Measurements from ENCODE around the gene C1QTNF5. TPM values are rescaled to one million over a fixed set of nuclear protein-coding genes. Genes with fewer than 3 reads are reported as not detected.

C1QTNF5 gene
- total RNA-seq, 1 donor from 2014 or later: not detected

DNA sequence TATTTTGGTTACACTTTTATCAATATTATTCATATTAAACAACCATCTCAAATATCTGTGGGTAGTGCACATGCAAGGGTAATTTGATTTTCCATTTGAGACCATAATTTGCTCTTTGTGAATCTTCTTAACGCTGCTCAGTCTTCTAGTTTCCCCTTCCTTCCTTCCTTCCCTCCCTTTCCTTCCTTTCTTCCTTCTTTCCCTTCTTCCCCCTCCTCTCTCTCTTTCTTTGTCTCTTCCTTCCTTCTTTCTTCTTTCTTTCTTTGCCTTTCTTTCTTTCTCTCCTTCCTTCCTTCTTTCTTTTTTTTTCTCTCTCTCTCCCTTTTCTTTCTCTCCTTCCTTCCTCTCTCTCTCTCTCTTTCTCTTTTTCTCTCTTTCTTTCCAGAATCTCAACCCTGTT lies 10.4 kb downstream of the C1QTNF5 start:
- no peak overlapping the region for H3K27ac Mint-ChIP-seq
- H3K9me3 Mint-ChIP-seq: no peaks in the 10 kb centered on the region
- H3K36me3 Mint-ChIP-seq (ENCODE audit: low read depth): peaks cover 2% of the 10 kb centered on the region
- H3K4me3 Mint-ChIP-seq: no peak overlapping the region
- DNase-seq: no peak
- peaks cover 17% of the 10 kb centered on the region for H3K27me3 Mint-ChIP-seq
- intact Hi-C loops (cut with micrococcal nuclease): no loop called here
- H3K4me1 Mint-ChIP-seq: peaks cover 13% of the 10 kb centered on the region

DNA sequence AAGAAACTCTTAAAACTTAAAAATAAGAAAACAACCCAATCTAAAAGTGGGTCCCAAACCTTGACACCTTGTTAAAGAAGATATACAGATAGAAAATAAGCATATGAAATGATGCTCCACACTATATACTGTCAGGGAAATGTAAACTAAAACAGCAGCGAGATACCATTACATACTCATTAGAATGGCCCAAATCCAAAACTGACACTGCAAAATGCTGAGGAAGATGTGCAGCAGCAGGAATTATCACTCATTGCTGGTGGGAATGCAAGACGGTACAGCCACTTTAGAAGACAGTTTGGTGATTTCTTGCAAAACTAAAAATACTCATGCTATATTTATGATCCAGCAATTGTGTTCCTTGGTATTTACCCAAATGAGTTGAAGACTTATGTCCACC lies 11.4 kb downstream of the C1QTNF5 start:
- Mint-ChIP-seq H3K9me3 (no peaks in the 10 kb centered on the region), H3K4me3 (no peak overlapping the region), H3K27me3 (peaks cover 17% of the 10 kb centered on the region), H3K36me3 (ENCODE audit: low read depth) (peaks cover under 1% of the 10 kb centered on the region), H3K4me1 (peaks cover 9% of the 10 kb centered on the region), H3K27ac (no peak overlapping the region)
- no peak for DNase-seq
- intact Hi-C loops (cut with micrococcal nuclease): no loop called here

DNA sequence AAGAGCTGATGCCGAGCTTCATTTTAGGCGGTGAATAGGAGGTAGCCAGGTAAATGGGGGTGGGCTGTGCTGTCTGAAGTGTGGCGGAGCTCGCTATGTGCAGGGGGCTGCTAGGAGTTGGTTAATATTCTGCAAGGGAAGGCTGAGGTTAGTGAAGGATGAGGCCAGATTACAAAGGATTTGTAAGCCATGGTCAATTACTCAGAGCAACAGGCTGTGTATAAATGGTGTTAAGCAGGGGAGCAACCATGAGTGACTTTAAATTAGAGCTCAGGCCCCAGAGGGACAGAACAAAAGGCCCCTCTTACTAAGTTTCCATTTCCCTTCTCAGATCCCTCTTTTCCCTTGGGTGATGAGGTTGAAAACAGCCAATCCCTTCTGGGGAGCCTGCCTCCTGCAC lies 16.5 kb downstream of the C1QTNF5 start:
- Mint-ChIP-seq H3K4me1 (peaks cover 16% of the 10 kb centered on the region), H3K9me3 (no peaks in the 10 kb centered on the region)

DNA sequence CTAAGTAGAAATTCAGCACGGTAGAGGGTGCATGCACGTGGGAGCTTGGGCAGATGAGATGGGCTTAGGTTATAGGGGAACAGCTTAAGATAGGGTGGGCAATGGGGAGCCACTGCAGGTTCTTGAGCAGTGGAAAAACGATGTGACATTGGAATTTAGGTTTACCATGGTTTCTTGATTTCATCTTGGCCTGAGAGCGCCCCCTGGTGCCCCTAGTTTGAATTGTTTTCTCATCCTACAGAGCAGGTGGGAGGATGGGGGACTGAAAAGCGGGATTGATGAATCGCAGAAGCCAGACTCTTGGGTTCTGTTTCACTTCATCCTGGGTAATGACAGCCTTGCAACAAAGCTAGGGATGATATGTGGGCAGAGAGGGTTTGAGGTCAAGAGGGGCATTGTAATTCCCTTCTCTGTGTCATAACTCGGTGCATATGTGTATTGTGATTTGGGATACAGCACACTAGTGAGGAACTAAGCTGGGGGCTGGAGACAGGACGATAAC lies 17.1 kb downstream of the C1QTNF5 start:
- intact Hi-C loops (cut with micrococcal nuclease): loop anchor here (1.0 to 5.0 kb wide), 6 partner anchors 11 to 256 kb away; partner anchors contain the start of genes ABCG4, CBL, DPAGT1 and NLRX1

More for the DNA sequence above, 16.5 kb downstream of the C1QTNF5 start:
- no peak for DNase-seq
- intact Hi-C loops (cut with micrococcal nuclease): loop anchor here (5.0 kb wide), 4 partner anchors 117 to 257 kb away; partner anchors contain the start of genes ABCG4, CBL, DPAGT1 and VPS11
- peaks cover 8% of the 10 kb centered on the region for H3K27me3 Mint-ChIP-seq
- H3K36me3 Mint-ChIP-seq (ENCODE audit: low read depth): no peaks in the 10 kb centered on the region
- H3K4me3 Mint-ChIP-seq: no peak overlapping the region
- no peak overlapping the region for H3K27ac Mint-ChIP-seq

DNA sequence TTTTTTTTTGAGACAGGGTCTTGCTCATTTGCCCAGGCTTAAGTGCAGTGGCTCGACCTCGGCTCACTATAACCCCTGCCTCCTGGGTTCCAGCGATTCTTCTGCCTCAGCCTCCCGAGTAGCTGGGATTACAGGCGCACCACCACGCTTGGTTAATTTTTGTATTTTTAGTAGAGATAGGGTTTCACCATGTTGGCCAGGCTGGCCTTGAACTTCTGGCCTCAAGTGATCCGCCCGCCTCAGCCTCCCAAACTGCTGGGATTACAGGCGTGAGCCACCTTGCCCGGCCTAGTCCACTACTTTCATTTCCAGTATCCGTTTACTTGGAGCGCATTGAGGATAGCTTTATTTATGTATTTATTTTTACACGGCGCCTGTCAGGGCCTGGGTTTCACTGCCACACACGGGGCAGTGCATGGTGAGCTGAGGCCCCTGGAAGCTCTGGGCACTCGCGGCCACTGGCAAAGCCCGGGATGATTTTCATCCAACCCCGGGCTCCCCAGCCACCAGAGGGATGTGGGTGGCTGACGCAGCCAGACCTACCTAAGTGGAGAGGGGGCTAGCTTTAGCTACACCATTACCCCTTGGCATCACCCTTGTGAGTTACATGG lies 17.7 kb downstream of the C1QTNF5 start:
- peaks cover 13% of the 10 kb centered on the region for H3K27me3 Mint-ChIP-seq

More for the DNA sequence above, 17.1 kb downstream of the C1QTNF5 start:
- Mint-ChIP-seq H3K4me3 (no peak overlapping the region), H3K9me3 (no peaks in the 10 kb centered on the region), H3K4me1 (peaks cover 20% of the 10 kb centered on the region), H3K27me3 (peaks cover 9% of the 10 kb centered on the region), H3K36me3 (ENCODE audit: low read depth) (no peaks in the 10 kb centered on the region), H3K27ac (no peak overlapping the region)
- DNase-seq: peak; percentile 94

DNA sequence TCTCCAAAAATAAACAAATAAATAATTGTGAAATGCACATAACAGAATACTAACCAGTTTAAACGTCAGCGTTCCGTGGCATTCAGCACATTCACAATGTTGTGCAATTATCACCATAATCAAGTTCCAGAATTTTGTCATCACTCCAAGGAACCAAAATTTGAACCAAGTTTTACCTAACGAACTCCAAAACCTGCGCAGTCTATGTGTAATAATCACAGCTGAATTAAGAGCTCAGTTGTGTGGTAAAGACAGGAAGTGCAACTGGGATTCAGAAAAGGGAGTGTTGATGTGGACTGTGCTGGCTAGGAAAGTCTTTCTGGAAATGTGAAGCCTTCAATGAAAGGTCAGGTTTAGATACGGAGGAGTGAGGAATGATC lies 18.3 kb downstream of the C1QTNF5 start:
- intact Hi-C loops (cut with micrococcal nuclease): loop anchor here (2.0 to 5.0 kb wide), 5 partner anchors 115 to 255 kb away; partner anchors contain the start of genes ABCG4, CBL, DPAGT1 and NLRX1
- peaks cover 19% of the 10 kb centered on the region for H3K27me3 Mint-ChIP-seq
- H3K9me3 Mint-ChIP-seq: no peaks in the 10 kb centered on the region
- H3K4me1 Mint-ChIP-seq: peaks cover 21% of the 10 kb centered on the region
- no peak overlapping the region for H3K4me3 Mint-ChIP-seq
- DNase-seq: no peak
- H3K27ac Mint-ChIP-seq: no peak overlapping the region
- no peaks in the 10 kb centered on the region for H3K36me3 Mint-ChIP-seq (ENCODE audit: low read depth)

More for the DNA sequence above, 17.7 kb downstream of the C1QTNF5 start:
- intact Hi-C loops (cut with micrococcal nuclease): loop anchor here (1.0 to 5.0 kb wide), 6 partner anchors 11 to 256 kb away; partner anchors contain the start of genes ABCG4, CBL, DPAGT1 and NLRX1
- Mint-ChIP-seq H3K27ac (no peak overlapping the region), H3K4me1 (peaks cover 21% of the 10 kb centered on the region), H3K4me3 (no peak overlapping the region), H3K36me3 (ENCODE audit: low read depth) (no peaks in the 10 kb centered on the region), H3K9me3 (no peaks in the 10 kb centered on the region)
- no peak for DNase-seq

DNA sequence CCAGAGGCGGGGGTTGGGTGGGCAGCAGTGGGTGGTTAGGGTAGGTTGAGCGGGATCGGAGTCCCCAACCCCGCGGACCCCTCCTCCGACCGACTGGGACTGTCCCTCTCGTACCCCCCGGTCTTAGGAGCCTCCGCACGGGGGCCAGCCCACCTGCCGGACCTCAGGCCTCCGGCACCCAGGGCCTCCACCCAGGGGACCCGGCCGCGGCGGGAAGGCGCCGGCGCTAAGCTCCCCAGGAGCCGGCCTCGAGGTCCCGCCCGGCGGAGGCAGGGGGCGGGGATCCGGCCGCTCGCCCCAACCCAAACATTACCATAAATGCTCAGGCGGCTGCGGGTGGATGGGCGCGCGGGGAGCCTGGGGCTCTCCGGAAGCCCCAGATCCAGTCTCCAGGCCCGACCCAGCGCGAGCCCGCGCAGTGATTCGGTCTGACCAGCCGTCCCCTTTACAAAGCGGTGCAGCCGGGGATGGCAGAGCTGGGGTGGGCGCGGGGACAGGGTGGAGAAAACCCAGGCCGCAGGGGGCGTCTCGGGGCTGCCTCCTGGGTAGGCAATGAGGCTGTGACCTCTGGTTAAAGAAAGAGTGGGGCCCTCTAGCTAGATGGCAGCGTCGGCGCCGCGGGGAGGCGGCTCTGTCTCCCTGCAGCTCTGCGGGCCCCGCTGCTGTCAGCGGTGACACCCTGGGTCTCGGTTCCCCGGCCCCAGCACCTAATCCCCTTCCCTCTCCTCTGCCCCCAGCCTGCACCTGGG lies 19.7 kb downstream of the C1QTNF5 start:
- H3K27ac Mint-ChIP-seq: peak overlapping the region; percentile 87
- H3K27me3 Mint-ChIP-seq: peaks cover 19% of the 10 kb centered on the region
- no peaks in the 10 kb centered on the region for H3K36me3 Mint-ChIP-seq (ENCODE audit: low read depth)
- peak; percentile 91 for DNase-seq
- peaks cover 21% of the 10 kb centered on the region for H3K4me1 Mint-ChIP-seq
- no peaks in the 10 kb centered on the region for H3K9me3 Mint-ChIP-seq
- intact Hi-C loops (cut with micrococcal nuclease): loop anchor here (1.0 to 5.0 kb wide), 7 partner anchors 15 to 254 kb away; partner anchors contain the start of genes ABCG4, CBL, DPAGT1 and VPS11
- peak overlapping the region; percentile 85 for H3K4me3 Mint-ChIP-seq

DNA sequence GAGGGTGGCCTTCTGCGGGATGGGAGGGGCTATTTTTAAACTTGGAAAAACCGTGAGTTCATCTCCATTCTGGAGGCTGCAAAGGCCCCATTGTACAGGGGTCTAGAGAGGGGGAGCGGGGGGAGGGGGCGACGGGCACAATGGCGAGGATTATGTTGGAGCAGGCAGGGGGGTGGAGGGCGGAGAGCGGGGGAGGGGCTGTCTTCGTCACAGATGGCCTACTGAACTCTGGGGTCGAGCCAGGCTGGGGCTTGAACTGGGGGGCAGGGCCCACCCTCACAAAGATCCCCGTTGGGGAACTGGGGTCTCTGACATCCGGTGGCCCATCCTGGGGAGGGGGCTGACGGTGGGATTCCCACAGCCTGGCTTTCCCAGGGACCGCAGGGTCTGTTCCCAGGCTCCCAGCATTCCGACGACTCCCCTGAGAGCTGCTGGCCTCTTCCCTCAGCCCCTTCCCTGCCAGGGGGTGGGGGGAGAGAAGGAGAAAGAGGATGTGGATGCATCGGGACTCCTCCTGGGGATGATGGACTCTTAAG lies 20.4 kb downstream of the C1QTNF5 start:
- Mint-ChIP-seq H3K27ac (peak overlapping the region; percentile 87), H3K36me3 (ENCODE audit: low read depth) (no peaks in the 10 kb centered on the region), H3K9me3 (no peaks in the 10 kb centered on the region), H3K27me3 (peaks cover 25% of the 10 kb centered on the region), H3K4me1 (peaks cover 26% of the 10 kb centered on the region), H3K4me3 (peak overlapping the region; percentile 70)
- no peak for DNase-seq
- intact Hi-C loops (cut with micrococcal nuclease): loop anchor here (2.0 to 5.0 kb wide), 5 partner anchors 58 to 253 kb away; partner anchors contain the start of genes ABCG4, CBL, DPAGT1 and VPS11

DNA sequence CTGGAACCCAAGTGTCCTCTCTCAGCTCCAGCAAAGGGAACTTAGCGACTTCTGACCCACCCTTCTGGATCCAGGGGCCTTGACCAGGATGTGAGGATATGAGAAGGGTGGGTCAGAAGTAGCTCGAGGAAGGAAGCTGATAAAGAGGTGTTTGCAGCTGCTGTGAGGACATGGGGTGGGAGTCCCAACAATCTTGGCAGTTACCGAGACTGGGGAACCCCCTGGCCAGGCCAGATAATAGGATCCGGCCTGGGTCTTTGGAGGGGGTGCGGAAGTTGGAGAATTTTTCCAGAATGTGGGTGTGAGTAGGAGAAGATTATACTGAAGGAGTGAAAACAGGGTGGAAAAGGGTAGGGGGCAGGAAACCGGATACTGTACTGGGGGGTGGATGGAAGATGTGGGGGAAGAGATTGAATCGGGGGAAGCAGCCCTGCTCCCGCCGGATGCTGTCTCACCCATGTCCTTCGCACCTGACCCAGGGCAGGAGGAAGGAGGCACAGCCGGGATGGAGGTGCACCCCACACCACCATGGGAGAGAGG lies 20.9 kb downstream of the C1QTNF5 start:
- H3K4me3 Mint-ChIP-seq: peak overlapping the region; percentile 70
- H3K9me3 Mint-ChIP-seq: no peaks in the 10 kb centered on the region
- intact Hi-C loops (cut with micrococcal nuclease): loop anchor here (2.0 to 5.0 kb wide), 5 partner anchors 57 to 252 kb away; partner anchors contain the start of genes ABCG4, CBL, DPAGT1 and VPS11
- H3K27me3 Mint-ChIP-seq: peaks cover 27% of the 10 kb centered on the region
- DNase-seq: peak; percentile 58
- H3K36me3 Mint-ChIP-seq (ENCODE audit: low read depth): no peaks in the 10 kb centered on the region
- peak overlapping the region; percentile 87 for H3K27ac Mint-ChIP-seq
- H3K4me1 Mint-ChIP-seq: peaks cover 28% of the 10 kb centered on the region

DNA sequence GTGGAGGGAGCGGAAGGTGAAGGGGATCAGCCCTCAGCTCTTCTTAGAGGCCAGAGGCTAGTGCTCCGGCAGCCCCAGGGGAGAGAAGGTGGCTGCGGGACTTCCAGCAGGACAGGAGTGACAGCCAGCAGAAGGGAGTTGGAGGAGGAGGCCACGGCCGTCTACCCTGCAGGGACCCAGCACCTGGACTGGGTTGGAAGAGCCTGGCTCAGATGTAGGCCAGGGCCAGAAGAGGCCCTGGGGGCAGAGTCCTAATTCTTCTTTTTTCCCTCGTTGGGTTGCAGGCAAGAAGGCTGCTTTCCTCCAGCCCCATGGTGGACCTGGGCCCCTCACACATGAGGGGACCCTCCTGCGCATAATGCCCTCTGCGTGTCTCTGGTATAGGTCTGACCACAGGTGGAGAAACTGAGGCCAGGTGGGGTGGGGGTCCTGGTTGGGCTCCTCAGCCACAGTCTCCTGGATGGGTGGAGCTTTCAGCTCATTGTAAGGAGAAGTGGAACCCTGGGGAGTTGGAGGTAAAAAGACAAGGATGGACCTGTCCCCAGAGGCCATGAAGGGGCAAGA lies 21.5 kb downstream of the C1QTNF5 start:
- Mint-ChIP-seq H3K9me3 (no peaks in the 10 kb centered on the region), H3K27ac (peak overlapping the region; percentile 87), H3K4me1 (peaks cover 28% of the 10 kb centered on the region), H3K27me3 (peaks cover 29% of the 10 kb centered on the region), H3K36me3 (ENCODE audit: low read depth) (no peaks in the 10 kb centered on the region), H3K4me3 (peak overlapping the region; percentile 70)
- intact Hi-C loops (cut with micrococcal nuclease): no loop called here
- DNase-seq: peak; percentile 59

DNA sequence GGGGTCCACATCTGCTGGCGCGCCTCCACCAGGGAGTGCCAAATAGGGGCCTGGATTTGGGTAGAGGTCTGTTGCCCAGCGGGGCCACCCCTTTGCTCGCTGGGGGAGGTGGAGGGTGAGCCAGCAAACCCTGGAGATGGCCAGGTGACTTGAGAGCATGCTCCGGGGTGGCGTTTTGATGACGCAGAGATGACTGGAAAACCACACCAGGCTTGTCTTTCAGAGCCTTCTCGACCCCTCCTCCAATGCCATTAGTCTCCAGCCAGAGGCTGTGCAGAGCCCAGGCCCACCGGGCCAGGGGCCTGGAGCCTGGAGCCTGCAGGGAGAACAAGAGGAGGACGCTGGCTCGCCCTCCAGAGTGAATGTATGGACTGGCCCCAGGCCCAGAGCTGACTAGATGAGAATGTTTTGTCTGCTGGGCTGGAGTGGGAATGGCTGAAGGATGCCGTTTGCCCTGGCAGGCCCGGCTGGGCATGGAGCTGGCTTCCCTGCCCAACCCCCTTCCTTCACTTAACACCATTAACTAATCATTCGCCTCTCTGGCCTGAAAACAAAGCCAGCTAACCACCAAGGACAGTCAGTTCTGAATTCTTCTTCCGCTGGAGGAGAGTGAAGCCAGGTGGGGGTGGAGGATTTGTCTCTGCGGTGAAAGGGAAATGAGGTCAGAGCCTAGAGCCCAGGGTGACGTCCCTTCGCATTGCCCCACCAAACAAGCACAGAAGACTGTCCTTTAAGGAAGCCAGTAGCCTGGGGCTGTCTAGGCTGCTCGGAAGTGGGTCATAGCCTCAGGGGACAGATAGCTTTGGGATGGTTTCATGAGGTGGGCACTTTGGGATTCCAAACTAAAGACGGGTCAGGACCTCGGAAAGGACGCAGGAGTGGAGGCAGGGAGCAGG lies 22.2 kb downstream of the C1QTNF5 start:
- H3K36me3 Mint-ChIP-seq (ENCODE audit: low read depth): no peaks in the 10 kb centered on the region
- no peaks in the 10 kb centered on the region for H3K9me3 Mint-ChIP-seq
- DNase-seq: peak; percentile 77
- peak overlapping the region; percentile 70 for H3K4me3 Mint-ChIP-seq
- H3K4me1 Mint-ChIP-seq: peaks cover 26% of the 10 kb centered on the region
- H3K27ac Mint-ChIP-seq: peak overlapping the region; percentile 78
- peaks cover 30% of the 10 kb centered on the region for H3K27me3 Mint-ChIP-seq
- intact Hi-C loops (cut with micrococcal nuclease): no loop called here

DNA sequence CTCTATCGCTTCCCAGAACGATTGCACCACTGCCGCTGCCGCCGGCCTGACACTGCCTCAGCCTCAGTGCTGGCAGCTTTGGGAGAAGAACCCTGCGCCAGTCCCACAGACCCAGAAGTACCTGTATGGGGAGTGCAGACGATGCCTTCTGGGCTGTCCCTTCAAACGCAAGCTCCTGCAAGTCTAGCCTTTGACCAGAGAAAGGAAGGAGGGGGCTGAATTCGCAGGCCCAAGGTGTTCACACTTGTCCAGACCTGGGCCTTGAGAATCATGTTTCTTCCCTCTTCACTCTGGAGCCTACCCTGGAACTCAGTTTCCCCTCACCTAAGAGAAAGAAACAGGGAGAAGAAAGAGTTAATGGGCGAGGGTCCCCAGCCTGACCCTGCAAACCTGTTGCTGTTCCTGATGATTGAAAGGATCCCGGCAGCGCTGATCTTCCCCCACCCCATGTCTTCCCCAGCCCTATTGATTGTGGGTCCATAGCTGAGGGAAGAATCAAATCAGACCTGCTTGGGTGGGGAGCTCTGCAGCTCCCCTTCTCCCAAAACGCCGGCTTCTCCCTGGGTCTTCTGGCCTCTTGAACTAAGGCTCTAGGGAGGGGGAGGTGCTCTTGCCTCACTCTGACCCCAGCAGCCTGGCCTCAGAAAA lies 23.0 kb downstream of the C1QTNF5 start:
- Mint-ChIP-seq H3K4me1 (peaks cover 26% of the 10 kb centered on the region), H3K27ac (no peak overlapping the region), H3K4me3 (peak overlapping the region; percentile 12), H3K9me3 (no peaks in the 10 kb centered on the region), H3K36me3 (ENCODE audit: low read depth) (no peaks in the 10 kb centered on the region), H3K27me3 (peaks cover 30% of the 10 kb centered on the region)
- intact Hi-C loops (cut with micrococcal nuclease): no loop called here
- DNase-seq: peak; percentile 56
